CD4-positive, alpha-beta T cell treated with Interleukin-4 for 4 hours (primary cell): ENCODE measurements around the gene IL1RAPL1.

Source experiments
- DNase-seq: peaks from one replicate; pipeline ENCODE4 v3.0.0-alpha.2; 2020

The IL1RAPL1 gene

DNA sequence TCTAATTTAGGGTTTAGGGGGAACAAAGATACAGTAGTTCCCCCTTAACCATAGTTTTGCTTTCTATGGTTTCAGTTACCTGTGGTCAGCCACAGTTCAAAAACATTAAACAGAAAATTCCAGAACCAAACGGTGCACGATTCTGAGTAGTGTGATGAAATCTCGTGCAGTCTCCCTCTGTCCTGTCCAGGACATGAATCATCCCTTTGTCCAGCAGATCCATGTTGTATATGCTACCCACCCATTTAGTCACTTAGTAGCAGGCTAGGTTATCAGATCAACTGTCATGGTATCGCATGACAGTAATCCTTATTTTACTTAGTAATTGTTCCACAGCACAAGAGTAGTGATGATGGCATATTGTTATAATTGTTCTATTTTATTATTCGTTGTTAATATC lies 556.1 kb downstream of the IL1RAPL1 start:
- DNase-seq: no peak

DNA sequence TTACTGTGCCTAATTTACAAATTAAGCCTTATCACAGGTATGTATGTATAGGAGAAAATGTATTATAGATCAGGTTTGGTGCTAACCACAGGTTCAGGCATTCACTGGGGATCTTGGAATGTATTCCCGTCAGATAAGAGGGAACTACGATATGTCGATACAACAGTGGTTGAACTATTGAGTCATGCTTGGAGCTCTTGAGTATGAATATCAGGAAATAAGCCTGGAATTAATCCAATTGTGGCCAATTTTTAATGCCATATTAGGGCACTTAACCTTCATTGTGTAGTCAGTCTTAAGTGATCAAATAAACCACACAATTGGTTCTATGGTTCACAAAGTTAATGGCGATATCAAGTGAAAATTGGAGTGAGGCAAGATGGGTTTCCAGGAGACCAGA lies 556.5 kb downstream of the IL1RAPL1 start:
- no peak for DNase-seq

DNA sequence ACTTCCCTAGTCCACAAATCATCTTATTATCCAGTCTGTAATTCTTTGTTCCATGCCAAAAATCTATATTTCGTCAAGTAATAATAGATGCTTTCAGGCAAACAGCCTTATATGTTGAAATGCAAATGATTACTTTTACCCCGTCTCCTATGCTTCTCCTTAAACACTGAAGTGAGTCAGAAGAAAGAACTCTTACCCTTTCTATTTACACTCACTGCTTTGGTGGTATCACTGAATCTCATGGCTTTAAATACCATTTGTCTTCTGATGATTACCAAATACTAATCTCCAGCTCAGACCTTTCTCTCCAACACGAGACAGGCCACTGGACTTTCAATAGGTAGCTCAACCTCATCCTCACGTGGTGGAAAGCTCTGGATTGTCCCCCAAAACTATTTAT lies 558.1 kb downstream of the IL1RAPL1 start:
- DNase-seq: no peak

DNA sequence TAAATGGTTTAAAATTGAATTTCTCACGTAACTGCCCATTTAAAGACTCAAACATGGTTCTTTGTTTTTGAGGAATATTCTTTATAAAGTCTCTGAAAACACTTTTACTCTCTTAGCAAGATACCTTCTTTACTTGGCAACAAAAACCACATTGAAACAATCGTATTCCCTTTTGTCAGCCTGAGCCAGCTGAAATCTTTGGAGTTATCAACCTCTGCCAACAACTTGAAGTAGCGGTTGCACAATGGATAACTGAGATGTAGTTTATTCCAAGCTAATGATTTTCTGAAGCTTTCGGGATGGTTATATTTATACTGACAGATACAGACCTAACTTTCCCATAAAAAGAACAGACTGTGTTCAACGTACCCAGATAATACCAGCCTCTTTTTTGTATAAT lies 561.3 kb downstream of the IL1RAPL1 start:
- no peak for DNase-seq

DNA sequence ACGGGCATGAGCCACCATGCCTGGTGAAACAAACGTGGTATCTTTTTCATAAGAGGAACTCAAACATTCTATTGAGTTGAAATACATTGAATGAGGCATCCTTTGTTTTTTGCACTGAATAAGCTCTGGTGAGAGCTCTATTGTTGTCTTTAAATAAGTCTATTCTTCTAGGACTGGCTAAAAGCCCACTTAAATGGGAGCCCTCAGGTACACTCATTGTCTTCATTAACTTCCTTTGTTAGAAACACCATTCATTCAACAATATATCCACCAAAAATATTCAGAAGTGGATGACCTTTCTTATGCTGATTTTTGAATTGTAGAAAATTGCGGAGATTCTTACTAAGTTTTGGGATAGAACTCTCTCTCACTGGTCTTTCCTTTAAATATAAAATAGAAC lies 568.0 kb downstream of the IL1RAPL1 start:
- no peak for DNase-seq

DNA sequence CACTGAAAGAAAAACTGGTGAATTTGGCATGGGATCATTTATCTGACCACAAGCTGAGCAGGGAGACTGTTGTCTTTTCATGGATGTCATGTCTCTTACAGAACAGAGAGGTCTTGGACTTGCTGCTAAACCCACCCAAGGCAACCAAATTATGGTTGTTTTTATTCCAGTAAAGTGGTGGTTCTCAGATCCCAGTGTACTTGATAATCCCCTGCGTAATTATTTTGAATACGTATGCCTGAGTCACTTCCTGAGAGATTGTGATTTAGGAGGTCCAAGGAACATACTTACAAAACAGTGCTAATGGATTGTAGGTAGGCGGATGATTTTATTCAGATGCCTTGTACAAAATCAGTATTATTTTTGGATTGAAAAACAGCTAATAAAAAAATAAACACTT lies 585.6 kb downstream of the IL1RAPL1 start:
- DNase-seq: no peak

DNA sequence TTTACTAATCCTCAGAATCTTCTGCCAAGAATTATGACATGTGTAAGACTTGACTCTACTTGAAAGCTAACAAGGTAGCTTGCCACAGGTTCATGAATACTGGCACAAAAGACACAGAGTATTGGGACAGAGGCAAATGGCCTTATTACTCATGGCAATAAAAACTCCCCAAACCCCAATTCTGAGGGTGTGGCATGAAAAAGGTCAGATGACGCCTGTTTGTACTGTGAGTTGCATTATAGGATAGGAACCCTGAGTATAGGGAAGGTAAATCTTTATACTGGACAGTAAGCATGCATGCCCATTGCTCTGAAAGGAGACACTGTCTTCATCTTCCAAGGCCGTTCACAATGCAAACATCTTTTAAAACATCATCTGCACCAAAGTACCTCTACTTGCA lies 600.0 kb downstream of the IL1RAPL1 start:
- DNase-seq: no peak

DNA sequence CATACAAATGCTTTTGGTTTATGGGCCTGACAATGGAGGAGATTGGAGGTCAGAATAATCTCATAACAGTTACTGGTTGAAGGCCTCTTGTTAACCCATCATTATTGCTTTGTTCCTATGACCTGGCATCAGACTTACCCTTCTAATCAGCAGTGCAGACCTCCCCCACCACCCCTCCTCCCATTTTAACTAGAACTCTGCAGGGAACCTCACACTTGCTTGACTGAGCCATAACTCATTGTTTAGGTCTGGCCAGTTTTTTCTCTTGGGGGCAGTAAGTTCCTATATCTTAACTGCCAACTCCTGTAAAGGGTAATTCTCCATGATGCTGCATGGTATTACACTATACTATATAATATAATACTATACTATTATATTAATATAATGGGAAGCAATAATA lies 609.3 kb downstream of the IL1RAPL1 start:
- DNase-seq: no peak

DNA sequence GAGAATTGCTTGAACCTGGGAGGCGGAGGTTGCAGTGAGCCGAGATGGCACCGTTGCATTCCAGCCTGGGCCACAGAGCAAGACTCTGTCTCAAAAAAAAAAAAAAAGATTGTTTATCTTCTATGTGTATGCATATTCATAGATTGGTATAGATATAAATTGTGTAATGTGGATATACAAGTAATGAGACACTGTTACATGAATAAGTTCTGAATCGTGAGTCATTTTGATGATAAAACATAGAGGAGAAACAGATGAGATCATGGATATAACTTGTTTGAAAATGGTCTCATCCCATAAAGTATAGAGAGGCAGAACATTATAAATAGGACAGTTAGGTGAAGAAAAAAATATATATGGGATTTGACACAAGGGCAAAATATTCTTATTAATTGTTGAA lies 628.0 kb downstream of the IL1RAPL1 start:
- no peak for DNase-seq

DNA sequence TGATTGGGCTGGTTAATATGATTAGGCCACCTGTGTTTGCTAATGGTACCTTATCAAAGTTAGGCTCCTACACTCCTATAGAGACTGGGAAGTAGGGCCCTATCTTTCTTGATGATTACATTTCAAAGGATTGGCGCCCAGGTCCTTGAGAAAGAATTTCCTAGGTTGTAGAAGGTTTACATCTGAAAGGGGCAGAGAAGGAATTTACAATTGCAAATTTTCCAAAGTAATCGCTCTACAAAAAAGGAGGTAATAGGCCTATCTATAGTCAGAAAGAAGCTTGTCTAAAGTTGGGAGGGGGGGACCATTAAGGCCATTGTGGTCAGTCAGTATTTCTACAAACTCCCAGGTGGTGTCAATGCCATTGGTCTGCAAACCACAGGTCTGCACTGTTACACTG lies 638.4 kb downstream of the IL1RAPL1 start:
- no peak for DNase-seq

DNA sequence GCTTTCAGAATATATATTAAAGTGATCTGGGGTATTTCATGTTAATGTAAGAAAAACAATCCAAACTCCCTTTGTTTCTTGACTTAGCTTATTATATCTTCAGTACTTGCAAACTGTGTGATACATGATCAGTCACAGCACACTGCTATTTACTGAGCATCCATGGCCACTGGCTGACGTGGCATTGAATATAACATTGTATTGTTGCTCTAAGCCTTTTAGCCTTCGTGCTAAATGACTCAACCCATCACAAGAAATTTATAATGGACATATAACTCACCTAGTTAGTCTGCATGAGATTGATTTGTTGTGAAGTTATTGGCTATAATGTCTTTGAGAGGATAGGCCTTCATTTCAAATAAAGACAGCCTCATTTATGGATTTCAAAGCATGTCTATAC lies 642.6 kb downstream of the IL1RAPL1 start:
- no peak for DNase-seq

DNA sequence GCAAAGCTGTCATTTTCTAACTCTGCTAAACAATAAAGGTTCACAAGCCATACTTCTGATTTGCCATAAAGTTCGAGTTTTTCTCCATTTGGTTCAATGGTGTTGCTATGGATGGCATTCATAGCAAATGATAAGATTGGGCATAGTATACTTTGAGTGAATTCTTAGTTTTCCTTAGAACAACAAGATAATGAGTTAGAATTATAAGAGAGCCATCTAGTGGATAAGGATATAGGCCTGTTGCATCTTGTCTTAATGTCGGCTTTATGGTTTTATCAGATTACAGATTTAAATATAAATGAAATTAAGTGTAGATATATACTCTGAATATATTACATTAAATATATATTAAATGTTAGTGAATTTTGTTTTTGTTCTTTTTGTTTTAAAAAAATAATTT lies 644.6 kb downstream of the IL1RAPL1 start:
- DNase-seq: no peak

DNA sequence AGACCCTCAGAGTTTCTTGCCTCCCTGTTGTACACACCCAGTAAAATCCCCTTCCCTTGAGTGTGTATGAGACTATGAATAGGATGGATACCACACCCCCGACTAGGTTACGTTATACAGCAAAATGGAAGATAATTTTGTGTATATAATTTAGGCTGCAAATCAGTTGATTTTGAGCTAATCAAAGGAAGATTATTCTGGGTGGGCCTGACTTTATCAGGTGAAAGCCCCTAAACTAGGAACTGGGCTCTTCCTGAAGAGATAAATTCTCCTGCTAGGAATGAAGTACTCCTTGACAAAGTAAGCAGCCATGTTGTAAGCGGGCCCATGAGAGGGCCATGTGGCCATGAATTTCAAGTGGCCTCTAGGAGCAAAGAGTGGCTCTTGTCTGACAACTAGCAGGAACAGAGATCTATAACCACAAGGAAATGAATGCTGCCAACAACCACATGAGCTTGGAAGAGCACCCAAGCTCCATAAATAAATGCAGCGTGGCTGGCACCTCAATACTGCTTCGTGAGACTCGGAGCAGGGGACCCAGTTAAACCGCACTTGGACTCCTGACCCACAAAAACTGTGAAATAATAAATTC lies 646.4 kb downstream of the IL1RAPL1 start:
- no peak for DNase-seq

DNA sequence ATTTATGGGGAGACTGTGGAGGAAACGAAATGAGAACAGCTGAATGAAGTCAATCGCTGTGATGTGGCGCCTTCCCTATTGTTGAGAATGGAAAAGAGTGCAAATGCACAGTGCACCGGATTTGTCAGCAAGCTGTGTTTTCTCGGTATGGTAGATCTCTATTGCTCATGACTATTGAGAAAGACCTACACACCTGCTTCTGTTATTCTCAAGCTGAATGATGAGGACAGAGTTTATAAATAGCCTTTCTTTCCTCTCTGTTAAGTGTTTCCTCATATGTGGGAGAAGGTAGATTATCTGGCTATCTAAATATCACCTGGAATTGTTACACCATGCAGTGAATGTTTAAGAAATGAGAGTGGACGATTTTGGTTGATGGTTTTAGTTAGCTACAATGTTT lies 650.7 kb downstream of the IL1RAPL1 start:
- no peak for DNase-seq

DNA sequence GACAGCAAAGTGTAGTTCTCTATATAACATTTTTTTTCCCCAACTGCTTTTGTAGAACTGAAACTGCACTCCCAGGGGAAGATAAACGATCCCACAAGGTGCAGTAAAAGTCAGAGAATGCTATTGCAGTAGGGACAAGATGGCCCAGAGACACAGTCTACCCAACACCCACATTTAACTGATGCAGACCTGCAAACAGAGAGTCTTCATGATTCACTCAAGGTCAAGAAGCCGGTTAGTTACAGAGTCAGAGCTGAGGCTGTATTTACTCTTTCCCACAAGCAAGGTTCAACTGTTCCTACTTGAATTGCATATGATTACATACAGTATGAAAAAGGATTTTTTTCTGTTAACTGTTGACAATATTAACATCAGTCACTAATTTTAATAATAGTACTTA lies 654.6 kb downstream of the IL1RAPL1 start:
- DNase-seq: no peak

DNA sequence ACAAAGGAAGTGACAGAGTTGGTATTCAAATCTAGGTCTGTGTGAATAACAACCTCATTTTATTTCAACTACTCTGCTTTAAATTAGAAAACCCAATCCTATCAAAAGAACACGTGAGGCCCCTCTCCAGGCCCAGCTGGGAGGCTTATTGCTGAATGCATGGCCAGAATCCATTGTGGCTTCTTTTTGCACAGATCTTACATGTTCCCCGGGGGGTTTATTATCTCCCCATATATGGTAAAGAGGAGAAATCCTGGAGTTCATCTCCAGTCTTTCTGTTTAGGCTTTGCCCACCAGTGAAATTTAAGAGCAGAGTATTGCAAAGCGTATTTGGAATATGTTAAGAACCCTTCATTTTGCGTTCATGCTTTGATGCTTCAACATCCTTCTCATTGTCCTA lies 655.6 kb downstream of the IL1RAPL1 start:
- no peak for DNase-seq

DNA sequence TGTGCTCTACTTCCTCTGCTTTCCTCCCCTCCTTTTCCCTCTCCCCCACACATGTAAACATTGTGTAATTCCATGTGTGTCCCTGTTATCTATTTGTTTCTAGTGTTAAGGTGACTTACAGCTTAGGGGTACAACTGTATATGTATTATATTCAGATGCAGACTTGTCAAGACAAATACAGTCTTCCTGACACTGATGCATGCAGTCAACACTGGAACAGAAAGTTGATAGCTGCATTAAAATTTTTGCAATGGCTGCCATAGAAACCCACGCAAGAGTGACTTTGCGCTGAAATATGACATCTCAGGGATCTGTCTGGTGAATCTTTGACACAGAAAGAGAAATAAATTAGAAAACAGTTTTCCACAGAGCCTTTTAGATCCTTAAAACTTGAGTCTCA lies 656.7 kb downstream of the IL1RAPL1 start:
- DNase-seq: no peak

DNA sequence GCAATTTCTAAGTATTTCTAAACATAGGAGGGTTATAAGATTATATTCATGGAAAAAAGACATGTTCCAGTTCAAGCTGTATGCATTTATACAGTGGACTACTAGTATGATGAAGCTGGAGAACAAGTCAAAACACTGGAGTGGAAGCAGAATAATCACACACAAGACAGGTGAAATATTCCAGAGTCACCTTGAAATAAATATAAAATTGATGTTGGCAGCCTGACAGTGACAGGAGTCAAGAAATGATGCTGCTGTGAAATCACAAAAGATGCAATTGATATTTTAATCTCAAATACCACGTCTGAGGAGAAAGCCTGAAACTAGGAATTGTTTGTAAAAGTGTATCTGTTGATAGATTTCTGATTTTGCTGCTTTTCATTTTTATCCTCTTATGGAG lies 667.3 kb downstream of the IL1RAPL1 start:
- DNase-seq: no peak

DNA sequence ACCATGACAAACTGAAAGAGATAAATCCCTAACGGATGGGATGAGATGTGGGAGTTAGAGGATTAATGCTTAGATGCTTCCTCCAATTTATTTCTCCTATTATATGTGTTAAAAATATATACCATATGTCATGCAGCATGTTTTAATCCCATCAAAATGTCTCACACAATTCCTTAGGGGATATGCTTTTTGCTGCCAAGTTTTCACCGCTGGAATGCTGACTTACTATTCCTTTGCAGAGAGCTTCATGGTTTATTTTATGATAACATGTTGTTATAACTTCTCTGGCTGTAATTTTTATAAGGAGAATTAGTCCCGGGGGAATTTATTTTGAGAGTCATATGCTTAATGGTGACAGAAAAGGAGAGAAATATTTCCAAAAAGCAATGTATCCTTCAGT lies 670.3 kb downstream of the IL1RAPL1 start:
- no peak for DNase-seq

DNA sequence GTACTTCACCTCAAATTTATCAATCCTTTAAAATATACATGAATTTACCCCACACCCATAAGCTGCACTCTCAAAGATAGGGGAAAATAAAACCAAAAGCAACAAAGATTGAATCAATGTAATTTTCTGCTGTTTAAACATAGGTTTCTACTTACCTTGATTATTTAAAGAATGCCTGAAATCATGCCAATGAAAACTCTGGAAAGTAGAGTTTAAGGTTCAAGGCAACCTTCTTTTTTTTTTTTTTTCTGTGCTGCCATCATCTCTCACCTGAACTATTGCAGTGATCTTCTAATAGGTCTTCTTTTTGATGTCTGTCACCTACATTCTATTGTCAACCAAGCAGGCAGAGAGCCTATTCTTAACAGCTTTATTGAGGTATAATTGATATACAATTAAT lies 682.1 kb downstream of the IL1RAPL1 start:
- DNase-seq: no peak

DNA sequence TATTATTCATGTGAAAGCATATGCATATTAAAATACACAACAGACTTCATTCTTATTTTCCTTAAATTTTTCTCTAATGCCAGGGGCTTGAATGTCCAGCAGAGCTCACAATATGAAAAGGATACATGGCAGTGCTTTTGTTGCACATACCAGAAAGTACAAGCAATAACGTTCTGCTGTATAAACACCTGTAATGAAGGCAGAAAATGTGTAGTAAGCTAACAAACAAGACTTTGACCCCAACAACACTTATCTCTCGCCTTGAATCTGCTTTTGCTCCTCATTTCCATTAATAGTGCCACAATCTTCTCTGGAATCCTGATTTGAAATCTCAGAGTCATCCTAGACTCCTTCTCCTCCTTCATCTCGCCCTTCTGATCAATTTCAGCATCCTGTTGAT lies 687.3 kb downstream of the IL1RAPL1 start:
- DNase-seq: no peak

DNA sequence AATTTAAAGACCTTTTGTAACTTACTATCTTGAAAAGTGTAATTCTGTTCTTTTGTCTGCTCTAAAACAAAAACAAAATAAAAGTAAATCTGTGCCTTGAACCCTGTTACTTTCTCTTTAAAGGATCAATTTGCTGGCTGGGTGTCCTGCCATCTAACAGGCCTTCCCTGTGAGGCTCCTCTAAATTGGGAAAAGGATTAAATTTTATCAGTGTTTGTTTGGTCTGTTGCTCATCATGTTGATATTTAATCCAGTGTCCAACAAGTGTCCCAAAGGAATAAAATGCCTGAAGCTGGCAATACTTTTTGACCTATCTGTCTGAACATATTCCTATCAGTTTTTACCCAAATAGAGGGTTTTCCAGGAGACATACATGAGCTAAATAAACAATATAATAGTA lies 688.7 kb downstream of the IL1RAPL1 start:
- DNase-seq: no peak

DNA sequence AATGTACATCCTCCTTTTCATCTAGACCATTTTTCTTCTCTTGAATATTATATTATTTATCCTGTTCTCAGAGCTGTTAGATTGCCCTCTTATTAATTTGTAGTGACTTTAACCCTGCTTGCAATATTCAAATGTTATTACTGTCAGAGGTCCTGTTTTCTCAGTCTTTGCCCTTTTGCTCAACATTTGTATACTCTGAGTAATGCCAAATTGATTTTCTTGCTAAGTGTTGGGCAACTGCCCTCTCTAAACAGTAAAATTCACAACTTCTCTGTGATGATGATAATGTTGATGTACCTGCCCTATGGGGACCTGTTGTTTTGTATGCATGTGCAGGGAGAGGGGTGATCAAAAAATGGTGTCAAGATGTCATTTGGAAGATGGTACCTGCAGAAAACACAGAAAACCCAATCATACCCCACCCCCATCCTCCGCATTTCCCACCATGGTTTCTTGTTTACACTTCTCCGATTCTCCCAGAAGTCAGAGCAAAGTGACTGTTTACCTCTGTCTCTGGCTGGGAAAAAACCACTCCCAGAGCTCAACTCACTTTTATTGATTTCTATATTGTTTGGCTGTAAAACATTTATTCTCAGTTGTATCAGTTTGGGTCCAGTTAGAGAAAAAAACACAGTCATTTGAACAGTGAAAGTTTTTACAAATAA lies 694.0 kb downstream of the IL1RAPL1 start:
- DNase-seq: no peak

DNA sequence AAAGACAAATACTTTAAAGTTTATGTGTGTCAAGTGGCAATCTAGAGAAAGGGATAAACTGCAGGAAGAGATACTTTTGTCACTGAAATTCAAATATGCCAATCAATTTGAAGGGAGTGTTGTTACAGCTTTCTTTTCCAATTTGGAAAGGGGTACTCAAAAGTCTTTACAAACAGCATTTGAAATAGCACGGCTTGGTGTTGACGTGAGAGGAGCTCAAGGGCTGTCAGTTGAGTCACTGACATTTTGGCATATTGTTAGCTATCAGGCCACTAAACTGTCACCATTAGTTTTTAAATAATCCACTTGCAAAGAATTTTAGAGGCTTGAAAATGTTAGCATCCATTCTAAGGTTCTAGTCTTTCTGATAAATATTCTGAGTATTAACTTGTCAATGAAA lies 698.4 kb downstream of the IL1RAPL1 start:
- DNase-seq: no peak

DNA sequence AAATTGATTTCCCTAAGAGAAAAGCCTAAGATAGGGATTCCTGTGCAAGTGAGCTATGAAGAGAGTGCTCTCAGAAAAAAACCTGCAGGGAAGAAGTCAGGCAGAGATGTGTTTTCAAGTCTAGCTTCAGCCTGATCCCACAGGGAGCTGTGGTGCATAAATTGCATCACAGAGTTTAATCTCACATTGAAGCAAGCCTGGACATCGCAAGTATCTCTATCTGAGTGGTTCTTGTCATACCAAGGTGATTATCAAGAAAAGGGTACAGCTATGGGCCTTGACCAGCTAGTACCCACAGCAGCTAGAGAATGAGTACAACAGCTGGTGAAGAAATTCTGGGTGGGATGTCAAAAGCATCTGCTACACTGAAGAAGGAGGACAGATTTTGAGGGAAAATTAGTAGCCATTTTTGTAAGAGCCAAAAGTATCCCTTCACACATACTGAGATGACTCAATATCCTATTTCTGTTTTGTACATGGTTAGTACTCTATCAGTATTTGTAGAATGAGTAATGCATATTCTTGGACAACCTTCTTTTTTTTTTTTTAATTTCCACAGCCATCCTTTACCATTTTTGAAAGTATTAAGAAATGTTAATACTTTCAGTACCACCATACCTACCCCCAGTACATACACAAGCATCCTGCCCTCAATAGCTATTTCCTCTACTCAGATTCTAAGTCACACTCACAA lies 708.9 kb downstream of the IL1RAPL1 start:
- DNase-seq: no peak
